H9 (cell line): ENCODE measurements around the gene MRPS6. TPM values are rescaled to one million over a fixed set of nuclear protein-coding genes. Genes with fewer than 3 reads are reported as not detected.

Experiments used
- DNase-seq: peaks from one replicate; pipeline ENCODE4 v3.0.0-alpha.2; 2017
- H2AFZ ChIP-seq: one replicate; pipeline ENCODE4 v1.6.1; 2013; ENCODE audit warnings: mild to moderate bottlenecking, low read length, control low read depth, moderate library complexity
- H2AK5ac ChIP-seq: 2 replicates; pipeline ENCODE4 v1.6.1; 2013; ENCODE audit warnings: low read length, control low read depth, mixed read lengths; ENCODE audit not compliant: insufficient read length
- H2BK120ac ChIP-seq: one replicate; pipeline ENCODE4 v1.6.1; 2013; ENCODE audit warnings: low read depth, mild to moderate bottlenecking, low read length, control low read depth, inconsistent platforms; ENCODE audit not compliant: poor library complexity, severe bottlenecking
- H2BK12ac ChIP-seq: 2 replicates; pipeline ENCODE4 v1.6.1; 2013; ENCODE audit warnings: low read length, control low read depth, mixed read lengths, low read depth; ENCODE audit not compliant: insufficient read length
- H2BK15ac ChIP-seq: 2 replicates; pipeline ENCODE4 v1.6.1; 2013; ENCODE audit warnings: low read depth, low read length, control low read depth
- H2BK20ac ChIP-seq: one replicate; pipeline ENCODE4 v1.6.1; 2013; ENCODE audit warnings: low read depth, mild to moderate bottlenecking, low read length, control low read depth, inconsistent platforms; ENCODE audit not compliant: poor library complexity, severe bottlenecking
- H2BK5ac ChIP-seq: 2 replicates; pipeline ENCODE4 v1.6.1; 2013; ENCODE audit warnings: low read length, control low read depth, mixed read lengths; ENCODE audit not compliant: insufficient read length
- H3K14ac ChIP-seq: 2 replicates; pipeline ENCODE4 v1.6.1; 2013; ENCODE audit warnings: low read length, control low read depth; ENCODE audit not compliant: insufficient read depth
- H3K18ac ChIP-seq: 2 replicates; pipeline ENCODE4 v1.6.1; 2013; ENCODE audit warnings: low read depth, mild to moderate bottlenecking, mixed read lengths, low read length, control low read depth; ENCODE audit not compliant: insufficient read length
- H3K23ac ChIP-seq: 2 replicates; pipeline ENCODE4 v1.6.1; 2013; ENCODE audit warnings: low read length, control low read depth, mixed read lengths, low read depth; ENCODE audit not compliant: insufficient read length
- H3K23me2 ChIP-seq: 2 replicates; pipeline ENCODE4 v1.6.1; 2013; ENCODE audit warnings: low read depth, mild to moderate bottlenecking, mixed read lengths, low read length, control low read depth; ENCODE audit not compliant: insufficient read length, poor library complexity, severe bottlenecking
- H3K27ac ChIP-seq: 2 replicates; pipeline ENCODE4 v1.5.1; 2013; ENCODE audit warnings: low read length, control low read depth, mixed read lengths, low read depth; ENCODE audit not compliant: insufficient read length
- H3K27me3 ChIP-seq: 2 replicates; pipeline ENCODE4 v1.6.1; 2013; ENCODE audit warnings: low read length, control low read depth, inconsistent platforms; ENCODE audit not compliant: insufficient read depth
- H3K4ac ChIP-seq: 2 replicates; pipeline ENCODE4 v1.6.1; 2013; ENCODE audit warnings: low read depth, mild to moderate bottlenecking, control low read depth, inconsistent platforms, low read length, moderate library complexity
- H3K4me1 ChIP-seq: 2 replicates; pipeline ENCODE4 v1.6.1; 2013; ENCODE audit warnings: low read length, control low read depth, inconsistent platforms; ENCODE audit not compliant: insufficient read depth
- H3K4me2 ChIP-seq: 2 replicates; pipeline ENCODE4 v1.6.1; 2013; ENCODE audit warnings: low read length, control low read depth, mixed read lengths; ENCODE audit not compliant: insufficient read length, insufficient read depth
- H3K56ac ChIP-seq: 2 replicates; pipeline ENCODE4 v1.6.1; 2013; ENCODE audit warnings: low read depth, mild to moderate bottlenecking, mixed read lengths, low read length, control low read depth; ENCODE audit not compliant: insufficient read length
- H3K79me1 ChIP-seq: 2 replicates; pipeline ENCODE4 v1.6.1; 2013; ENCODE audit warnings: low read depth, mild to moderate bottlenecking, moderate library complexity, low read length, control low read depth, inconsistent platforms; ENCODE audit not compliant: insufficient read depth, poor library complexity, severe bottlenecking
- H3K79me2 ChIP-seq: 2 replicates; pipeline ENCODE4 v1.6.1; 2013; ENCODE audit warnings: low read length, control low read depth, inconsistent platforms; ENCODE audit not compliant: insufficient read depth
- H3K9ac ChIP-seq: 2 replicates; pipeline ENCODE4 v1.6.1; 2013; ENCODE audit warnings: low read length, control low read depth, mixed read lengths; ENCODE audit not compliant: insufficient read length; ENCODE audit errors: extremely low read depth
- H3K9me3 ChIP-seq: one replicate; pipeline ENCODE4 v1.6.1; 2013; ENCODE audit warnings: low read depth, low read length, inconsistent platforms; ENCODE audit not compliant: control insufficient read depth
- H3T11ph ChIP-seq: one replicate; pipeline ENCODE4 v1.6.1; 2013; ENCODE audit warnings: mild to moderate bottlenecking, low read length, control low read depth, inconsistent platforms
- H4K20me1 ChIP-seq: one replicate; pipeline ENCODE4 v1.6.1; 2013; ENCODE audit not compliant: control insufficient read depth, insufficient read length, insufficient read depth
- H4K5ac ChIP-seq: 2 replicates; pipeline ENCODE4 v1.6.1; 2013; ENCODE audit warnings: low read depth, mild to moderate bottlenecking, mixed read lengths, low read length, control low read depth; ENCODE audit not compliant: insufficient read length
- H4K8ac ChIP-seq: replicated peaks from 2 replicates; pipeline ENCODE4 v1.6.1; 2013; ENCODE audit warnings: low read length, control low read depth, mixed read lengths, low read depth; ENCODE audit not compliant: insufficient read length
- H4K91ac ChIP-seq: 2 replicates; pipeline ENCODE4 v1.6.1; 2013; ENCODE audit warnings: low read depth, mild to moderate bottlenecking, moderate library complexity, mixed read lengths, low read length, control low read depth; ENCODE audit not compliant: insufficient read length
- H3K27ac Mint-ChIP-seq, 3 experiments: 2 replicates in 2 of 3; 3 replicates in 1 of 3; pipeline ENCODE4 v1.8.0; 2020 to 2021; ENCODE audit warnings: mixed read lengths in 3 of 3, mild to moderate bottlenecking in 1 of 3, moderate library complexity in 1 of 3
- H3K27me3 Mint-ChIP-seq: 2 replicates; pipeline ENCODE4 v1.8.0; 2021; ENCODE audit warnings: low read depth, mild to moderate bottlenecking, moderate library complexity, mixed read lengths
- H3K36me3 Mint-ChIP-seq, 3 experiments: 2 replicates in 2 of 3; 3 replicates in 1 of 3; pipeline ENCODE4 v1.8.0; 2020 to 2021; ENCODE audit warnings: low read depth in 3 of 3, mixed read lengths in 3 of 3; ENCODE audit not compliant: insufficient read depth in 1 of 3
- H3K4me1 Mint-ChIP-seq, 2 experiments: 2 replicates each; pipeline ENCODE4 v1.8.0; 2020; ENCODE audit warnings: mixed read lengths in 2 of 2
- H3K4me3 Mint-ChIP-seq, 2 experiments: 2 replicates in 1 of 2; 3 replicates in 1 of 2; pipeline ENCODE4 v1.8.0; 2020 to 2021; ENCODE audit warnings: mild to moderate bottlenecking in 2 of 2, mixed read lengths in 2 of 2, moderate library complexity in 1 of 2
- H3K9me3 Mint-ChIP-seq, 2 experiments: 2 replicates in 1 of 2; 3 replicates in 1 of 2; pipeline ENCODE4 v1.8.0; 2020; ENCODE audit warnings: mild to moderate bottlenecking in 2 of 2, mixed read lengths in 2 of 2, moderate library complexity in 1 of 2
- WGBS: extraction: QIAGEN DNeasy Blood & Tissue Kit; methylation state at CpG from one replicate; pipeline ENCODE4 v1.1.7; 2013; ENCODE audit warnings: missing lambda C conversion rate, low lambda C conversion rate, mixed read lengths; ENCODE audit not compliant: insufficient read length; ENCODE audit errors: extremely low coverage; 5-methylcytosine and 5-hydroxymethylcytosine counted together
- total RNA-seq: library from RNA; stranded (reverse); gene quantifications from 2 replicates; pipeline ENCODE4 v1.2.1, GENCODE V29; 2021
- TF ChIP-seq, protein P1 (sequence below): fragments of 200-600 bp; sonication (generic); conservative IDR thresholded peaks from 3 replicates; pipeline ENCODE4 v1.8.0; 2021; ENCODE audit warnings: antibody characterized with exemption, mild to moderate bottlenecking

MRPS6 gene
- total RNA-seq, 1 experiment from 2014 or later, result 83.2 TPM

- H3K27me3 Mint-ChIP-seq, result peaks cover 11% of the 10 kb centered on the region
- Histone ChIP-seq H2BK120ac (no peak overlapping the region), H3K9ac (no peak overlapping the region), H2BK12ac (no peak overlapping the region), H3T11ph (no peak overlapping the region), H3K27ac (no peak overlapping the region), H3K18ac (no peak overlapping the region), H3K9me3 (no peaks in the 10 kb centered on the region), H3K4ac (no peak overlapping the region), H2BK20ac (no peak overlapping the region), H3K23ac (no peak overlapping the region), H3K14ac (no peak overlapping the region), H2AK5ac (no peak overlapping the region), H4K8ac (no peak overlapping the region), H2BK5ac (no peak overlapping the region), H3K79me1 (no peaks in the 10 kb centered on the region), H2BK15ac (no peak overlapping the region), H3K27me3 (no peaks in the 10 kb centered on the region), H2AFZ (no peak overlapping the region), H3K56ac (no peak overlapping the region), H3K23me2 (no peaks in the 10 kb centered on the region), H3K4me2 (no peak overlapping the region), H3K4me1 (peaks cover 7% of the 10 kb centered on the region; the same call in 1 of the 2 replicates), H4K91ac (no peak overlapping the region), H4K20me1 (no peaks in the 10 kb centered on the region), H4K5ac (no peak overlapping the region), H3K79me2 (no peaks in the 10 kb centered on the region)
- no peak for DNase-seq
- H3K9me3 Mint-ChIP-seq, result no peaks in the 10 kb centered on the region; a peak in 2 of 5 replicates
- H3K4me3 Mint-ChIP-seq, result no peak overlapping the region
- H3K4me1 Mint-ChIP-seq, result peaks cover 26 to 29% of the 10 kb centered on the region in 2 experiments
- TF ChIP-seq, protein P1, sequence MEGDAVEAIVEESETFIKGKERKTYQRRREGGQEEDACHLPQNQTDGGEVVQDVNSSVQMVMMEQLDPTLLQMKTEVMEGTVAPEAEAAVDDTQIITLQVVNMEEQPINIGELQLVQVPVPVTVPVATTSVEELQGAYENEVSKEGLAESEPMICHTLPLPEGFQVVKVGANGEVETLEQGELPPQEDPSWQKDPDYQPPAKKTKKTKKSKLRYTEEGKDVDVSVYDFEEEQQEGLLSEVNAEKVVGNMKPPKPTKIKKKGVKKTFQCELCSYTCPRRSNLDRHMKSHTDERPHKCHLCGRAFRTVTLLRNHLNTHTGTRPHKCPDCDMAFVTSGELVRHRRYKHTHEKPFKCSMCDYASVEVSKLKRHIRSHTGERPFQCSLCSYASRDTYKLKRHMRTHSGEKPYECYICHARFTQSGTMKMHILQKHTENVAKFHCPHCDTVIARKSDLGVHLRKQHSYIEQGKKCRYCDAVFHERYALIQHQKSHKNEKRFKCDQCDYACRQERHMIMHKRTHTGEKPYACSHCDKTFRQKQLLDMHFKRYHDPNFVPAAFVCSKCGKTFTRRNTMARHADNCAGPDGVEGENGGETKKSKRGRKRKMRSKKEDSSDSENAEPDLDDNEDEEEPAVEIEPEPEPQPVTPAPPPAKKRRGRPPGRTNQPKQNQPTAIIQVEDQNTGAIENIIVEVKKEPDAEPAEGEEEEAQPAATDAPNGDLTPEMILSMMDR, result no peak
- peaks cover 5 to 10% (median 7%) of the 10 kb centered on the region in 3 experiments; a peak in 6 of 7 replicates for H3K36me3 Mint-ChIP-seq
- no CpG with 5 or more reads among the region's 5 CpGs for WGBS
- no peak overlapping the region for H3K27ac Mint-ChIP-seq
Observed at GRCh38 chr21:34184232-34184631, 110.9 kb downstream of the MRPS6 start.
